CD14-positive monocyte (primary cell): ENCODE data around the gene SEMA3F. TPM values are rescaled to one million over a fixed set of nuclear protein-coding genes. Genes with fewer than 3 reads are reported as not detected.

Experiments
- DNase-seq, 3 donors: peaks; one replicate each; pipeline ENCODE4 v3.0.0-alpha.2; 2011 to 2022
- H2AFZ ChIP-seq: 2 replicates; pipeline ENCODE4 v1.6.0; 2012; ENCODE audit warnings: mild to moderate bottlenecking, low read depth, low read length, inconsistent platforms; ENCODE audit not compliant: insufficient read depth, poor library complexity, severe bottlenecking
- H3K27ac ChIP-seq, 2 donors: 1 replicate in 1 of 2; 2 replicates in 1 of 2; pipeline ENCODE4 v1.5.1; 2012 to 2013; ENCODE audit warnings: low read length in 2 of 2, control low read depth in 1 of 2, inconsistent platforms in 1 of 2, low read depth in 1 of 2, mild to moderate bottlenecking in 1 of 2
- H3K27me3 ChIP-seq, 2 donors: one replicate each; pipeline versions ENCODE4 v1.6.0 to v1.6.1; 2011 to 2013; ENCODE audit warnings: low read length in 2 of 2; ENCODE audit not compliant: control insufficient read depth in 2 of 2, insufficient read depth in 2 of 2
- H3K36me3 ChIP-seq, 2 donors: replicated peaks in 1 of 2; 1 replicate in 1 of 2; 2 replicates in 1 of 2; pipeline versions ENCODE4 v1.5.1 to v1.6.1; 2012 to 2013; ENCODE audit warnings: low read length in 2 of 2, control low read depth in 1 of 2, inconsistent platforms in 1 of 2, mild to moderate bottlenecking in 1 of 2; ENCODE audit not compliant: insufficient read depth in 2 of 2, control insufficient read depth in 1 of 2
- H3K4me1 ChIP-seq, 2 donors: 1 replicate in 1 of 2; 2 replicates in 1 of 2; pipeline versions ENCODE4 v1.5.1 to v1.6.1; 2012 to 2013; ENCODE audit warnings: low read length in 2 of 2, control low read depth in 1 of 2, inconsistent platforms in 1 of 2, mild to moderate bottlenecking in 1 of 2, moderate library complexity in 1 of 2; ENCODE audit not compliant: insufficient read depth in 2 of 2, control insufficient read depth in 1 of 2
- H3K4me2 ChIP-seq: replicated peaks from 2 replicates; pipeline ENCODE3; 2012; ENCODE audit warnings: low read length, moderate library complexity, mild to moderate bottlenecking; ENCODE audit not compliant: poor library complexity, severe bottlenecking; ENCODE audit errors: extremely low read depth
- H3K4me3 ChIP-seq, 3 experiments: fragments of 200-600 bp in 1 of 3; sonication (generic) in 1 of 3; replicated peaks in 1 of 3; 1 replicate in 2 of 3; 2 replicates in 1 of 3; pipeline ENCODE4 v1.5.1; 2011 to 2013; ENCODE audit warnings: low read length in 3 of 3, mild to moderate bottlenecking in 3 of 3, control low read depth in 2 of 3, low read depth in 2 of 3, inconsistent platforms in 1 of 3, moderate library complexity in 1 of 3
- H3K79me2 ChIP-seq: 2 replicates; pipeline ENCODE4 v1.6.0; 2012; ENCODE audit warnings: mild to moderate bottlenecking, control low read depth, inconsistent platforms, low read length, moderate library complexity; ENCODE audit not compliant: insufficient read depth
- H3K9ac ChIP-seq: 2 replicates; pipeline ENCODE4 v1.6.0; 2017; ENCODE audit warnings: low read length, mild to moderate bottlenecking; ENCODE audit not compliant: insufficient read depth, poor library complexity, severe bottlenecking
- H3K9me3 ChIP-seq, 2 donors: replicated peaks in 1 of 2; 1 replicate in 1 of 2; 2 replicates in 1 of 2; pipeline versions ENCODE4 v1.5.1 to v1.6.1; 2012 to 2013; ENCODE audit warnings: low read length in 2 of 2, control low read depth in 1 of 2; ENCODE audit not compliant: control insufficient read depth in 1 of 2, insufficient read depth in 1 of 2
- H4K20me1 ChIP-seq: 2 replicates; pipeline ENCODE4 v1.6.0; 2012; ENCODE audit warnings: mild to moderate bottlenecking, low read length, control low read depth, moderate library complexity; ENCODE audit not compliant: insufficient read depth
- H3K27ac Mint-ChIP-seq, 7 donors: one replicate each; pipeline ENCODE4 v1.8.0; 2020; ENCODE audit warnings: mild to moderate bottlenecking in 7 of 7, mixed read lengths in 7 of 7, moderate library complexity in 6 of 7, inconsistent platforms in 2 of 7
- H3K27me3 Mint-ChIP-seq, 3 donors: one replicate each; pipeline ENCODE4 v1.8.0; 2021 to 2022; ENCODE audit warnings: low read depth in 3 of 3, mild to moderate bottlenecking in 3 of 3, mixed read lengths in 3 of 3, moderate library complexity in 3 of 3, inconsistent platforms in 1 of 3
- H3K36me3 Mint-ChIP-seq, 2 donors: one replicate each; pipeline ENCODE4 v1.8.0; 2020; ENCODE audit warnings: mixed read lengths in 2 of 2, inconsistent platforms in 1 of 2, mild to moderate bottlenecking in 1 of 2
- H3K4me1 Mint-ChIP-seq: one replicate; pipeline ENCODE4 v1.8.0; 2020; ENCODE audit warnings: mild to moderate bottlenecking, mixed read lengths
- H3K4me3 Mint-ChIP-seq, 2 donors: one replicate each; pipeline ENCODE4 v1.8.0; 2020; ENCODE audit warnings: mild to moderate bottlenecking in 2 of 2, mixed read lengths in 2 of 2, moderate library complexity in 1 of 2
- H3K9me3 Mint-ChIP-seq, 7 donors: one replicate each; pipeline ENCODE4 v1.8.0; 2020 to 2022; ENCODE audit warnings: mixed read lengths in 7 of 7, mild to moderate bottlenecking in 6 of 7, moderate library complexity in 6 of 7, inconsistent platforms in 2 of 7
- CTCF ChIP-seq: fragments of 200-600 bp; IDR thresholded peaks from one replicate; pipeline ENCODE4 v1.8.0; 2022; ENCODE audit warnings: antibody characterized with exemption, mild to moderate bottlenecking
- WGBS: methylation state at CpG from one replicate; pipeline ENCODE4 v1.1.5; 2013; ENCODE audit warnings: missing lambda C conversion rate; ENCODE audit not compliant: insufficient coverage; 5-methylcytosine and 5-hydroxymethylcytosine counted together
- intact Hi-C, 2 donors: fragments of 100-400 bp; cut with micrococcal nuclease; formaldehyde crosslinking; loops; one replicate each; pipeline versions ENCODE4 v1.15.0 to v1.15.1; 2023
- polyA plus RNA-seq, 3 donors: library from polyadenylated mRNA; depleted of rRNA in 1 of 3; unstranded in 2 of 3; stranded (reverse) in 1 of 3; fragments of 300-500 nt in 2 of 3; fragments of >200 nt in 1 of 3; fragmentation: Illumina TruSeq in 2 of 3; gene quantifications; 1 replicate in 2 of 3; 2 replicates in 1 of 3; pipeline ENCODE4 v1.2.3, GENCODE V29; 2012 to 2021

SEMA3F gene
- polyA plus RNA-seq, 3 donors = 0.01 TPM; not detected in 2

GRCh38 chr3:50150404-50150750 lies 4.7 kb upstream of the SEMA3F start:
- intact Hi-C loops = no loop called here
- no peak overlapping the region for H3K27ac ChIP-seq
- no peak overlapping the region for H3K4me3 Mint-ChIP-seq
- no peaks in the 10 kb centered on the region for H3K9me3 ChIP-seq
- no peak for TF ChIP-seq CTCF
- peaks cover 0 to 3% (median 0%) of the 10 kb centered on the region in 7 donors for H3K9me3 Mint-ChIP-seq
- H3K79me2 ChIP-seq = no peaks in the 10 kb centered on the region
- H2AFZ ChIP-seq = no peak overlapping the region
- no peaks in the 10 kb centered on the region for H4K20me1 ChIP-seq
- H3K27ac Mint-ChIP-seq = no peak overlapping the region
- H3K9ac ChIP-seq = no peak overlapping the region
- no peak overlapping the region for H3K4me3 ChIP-seq
- H3K36me3 Mint-ChIP-seq = peaks cover 0 to 4% of the 10 kb centered on the region in 2 donors
- 100% methylated on average over 1 of the region's 1 CpG for WGBS
- no peaks in the 10 kb centered on the region for H3K36me3 ChIP-seq
- H3K4me1 ChIP-seq = peaks cover 5 to 12% of the 10 kb centered on the region in 2 donors
- H3K27me3 ChIP-seq = peaks cover 3 to 18% of the 10 kb centered on the region in 2 donors
- H3K27me3 Mint-ChIP-seq = peaks cover 25 to 29% (median 25%) of the 10 kb centered on the region in 3 donors
- DNase-seq = no peak
- H3K4me1 Mint-ChIP-seq = peaks cover 9% of the 10 kb centered on the region
- H3K4me2 ChIP-seq = no peak overlapping the region

- H3K4me1 ChIP-seq = peaks cover 10 to 19% of the 10 kb centered on the region in 2 donors
- H3K4me3 Mint-ChIP-seq = no peak overlapping the region
- no peak for DNase-seq
- H3K9ac ChIP-seq = no peak overlapping the region
- no peak overlapping the region for H3K4me2 ChIP-seq
- H3K79me2 ChIP-seq = no peaks in the 10 kb centered on the region
- peaks cover 4 to 10% of the 10 kb centered on the region in 2 donors for H3K36me3 Mint-ChIP-seq
- peaks cover 14% of the 10 kb centered on the region for H3K4me1 Mint-ChIP-seq
- peaks cover 0 to 6% (median 5%) of the 10 kb centered on the region in 7 donors for H3K9me3 Mint-ChIP-seq
- H3K9me3 ChIP-seq = peaks cover 0 to 6% of the 10 kb centered on the region in 2 donors
- no peak overlapping the region for H3K4me3 ChIP-seq
- H3K27me3 Mint-ChIP-seq = peaks cover 30 to 31% (median 30%) of the 10 kb centered on the region in 3 donors
- H3K27ac ChIP-seq = no peak overlapping the region
- intact Hi-C loops = no loop called here
- no peak overlapping the region for H2AFZ ChIP-seq
- H3K36me3 ChIP-seq = no peaks in the 10 kb centered on the region
- peaks cover 6% of the 10 kb centered on the region for H4K20me1 ChIP-seq
- TF ChIP-seq CTCF = no peak
- peaks cover 10 to 24% of the 10 kb centered on the region in 2 donors for H3K27me3 ChIP-seq
- 93% methylated on average over 12 of the region's 18 CpGs for WGBS
- no peak overlapping the region for H3K27ac Mint-ChIP-seq
These were observed 4.0 kb upstream of the SEMA3F start for GRCh38 chr3:50150863-50151686.
